GM12874 (cell line): Measurements from ENCODE around the gene MIGA1.

Experiments
- CTCF ChIP-seq: IDR thresholded peaks from 2 replicates; pipeline ENCODE4 v1.5.1; 2011; ENCODE audit warnings: low read depth, mild to moderate bottlenecking, control low read depth, low read length, moderate library complexity; ENCODE audit not compliant: insufficient read depth

The MIGA1 gene

DNA sequence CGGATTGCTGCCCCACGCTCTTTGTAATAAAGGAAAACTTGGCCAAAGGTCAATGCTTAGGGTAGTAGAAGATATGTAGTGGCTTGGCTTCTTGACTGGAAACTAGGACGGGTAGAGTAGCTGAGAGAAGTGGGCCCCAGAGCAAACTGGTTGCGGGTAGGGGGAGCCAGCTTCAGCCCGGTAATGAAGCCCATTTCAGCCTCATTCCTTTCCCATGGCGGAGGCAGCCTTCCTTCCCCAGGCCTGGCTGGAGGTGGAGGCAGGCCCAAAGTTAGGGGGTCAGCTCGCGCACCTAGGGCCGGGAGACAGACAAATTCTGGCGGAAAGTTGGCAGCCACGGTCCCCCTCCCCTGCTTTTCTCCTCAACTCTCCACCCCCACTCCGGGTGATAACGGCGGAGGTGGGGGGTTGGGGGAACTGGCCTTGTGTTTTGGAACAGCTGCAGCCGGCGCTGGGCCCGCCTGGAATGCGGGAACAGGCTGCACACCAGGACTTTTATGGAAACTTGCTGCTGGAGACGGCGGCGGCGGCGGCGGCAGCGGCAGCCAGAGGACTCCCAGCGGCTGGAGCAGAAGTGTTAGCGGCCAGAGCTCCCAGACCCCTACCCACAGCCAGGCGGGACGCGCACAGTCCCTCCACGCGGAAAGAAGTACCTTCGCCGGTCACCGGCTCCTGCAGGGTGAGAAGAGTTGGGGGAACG lies 108.8 kb downstream of the MIGA1 start, which contains the start of gene NEXN:
TSS of gene NEXN (plus strand) at position 544 of the 700 bp plus-strand sequence. CDS start 27,483 bp downstream, outside the sequence.
- TF ChIP-seq CTCF, result no peak

DNA sequence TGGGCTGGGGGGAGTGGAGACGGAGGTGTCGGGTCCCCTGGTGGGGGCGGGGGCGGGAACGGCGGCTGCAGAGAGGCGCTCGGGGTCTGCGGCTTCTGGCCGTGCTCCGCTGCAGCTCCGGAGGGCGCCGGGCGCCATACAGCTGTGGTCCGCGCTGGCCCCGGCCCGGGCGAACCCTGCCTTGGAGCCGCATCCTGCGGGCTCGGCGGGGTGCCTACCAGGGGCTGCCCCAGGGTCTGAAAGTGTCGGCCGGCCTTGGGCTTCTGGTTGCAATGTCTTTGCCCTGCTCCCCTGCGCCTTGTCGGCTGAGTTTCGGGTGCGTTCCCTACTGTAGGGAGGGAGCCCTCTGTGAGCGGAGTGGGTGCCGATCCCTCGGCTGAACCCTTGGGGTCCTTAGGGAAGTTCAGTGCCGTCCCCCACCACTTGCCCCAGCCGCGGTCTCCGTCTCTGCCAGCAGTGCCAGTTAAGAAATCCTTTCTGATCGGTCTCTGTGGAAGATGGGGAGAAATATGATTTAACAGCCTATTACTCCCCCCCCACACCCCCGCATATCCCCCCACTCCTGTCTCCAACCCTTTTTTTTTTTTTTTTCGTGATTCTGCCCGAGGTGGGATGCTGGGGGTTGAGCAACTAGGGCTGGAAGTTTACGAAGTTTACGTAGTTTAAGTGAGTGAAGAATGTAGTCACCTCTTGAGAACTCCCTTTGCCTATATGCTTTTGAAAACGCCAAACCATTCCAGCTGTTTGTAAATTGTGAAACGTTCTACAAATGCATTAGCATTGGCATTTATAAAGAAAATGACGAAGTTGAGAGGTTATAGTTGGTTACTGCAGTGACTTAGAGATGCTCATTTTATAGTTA lies 109.6 kb downstream of the MIGA1 start:
- TF ChIP-seq CTCF, result no peak

GRCh38 chr1:77889671-77890070 lies 110.2 kb downstream of the MIGA1 start:
- no peak for TF ChIP-seq CTCF

GRCh38 chr1:77891200-77891599 lies 111.8 kb downstream of the MIGA1 start:
- no peak for TF ChIP-seq CTCF

DNA sequence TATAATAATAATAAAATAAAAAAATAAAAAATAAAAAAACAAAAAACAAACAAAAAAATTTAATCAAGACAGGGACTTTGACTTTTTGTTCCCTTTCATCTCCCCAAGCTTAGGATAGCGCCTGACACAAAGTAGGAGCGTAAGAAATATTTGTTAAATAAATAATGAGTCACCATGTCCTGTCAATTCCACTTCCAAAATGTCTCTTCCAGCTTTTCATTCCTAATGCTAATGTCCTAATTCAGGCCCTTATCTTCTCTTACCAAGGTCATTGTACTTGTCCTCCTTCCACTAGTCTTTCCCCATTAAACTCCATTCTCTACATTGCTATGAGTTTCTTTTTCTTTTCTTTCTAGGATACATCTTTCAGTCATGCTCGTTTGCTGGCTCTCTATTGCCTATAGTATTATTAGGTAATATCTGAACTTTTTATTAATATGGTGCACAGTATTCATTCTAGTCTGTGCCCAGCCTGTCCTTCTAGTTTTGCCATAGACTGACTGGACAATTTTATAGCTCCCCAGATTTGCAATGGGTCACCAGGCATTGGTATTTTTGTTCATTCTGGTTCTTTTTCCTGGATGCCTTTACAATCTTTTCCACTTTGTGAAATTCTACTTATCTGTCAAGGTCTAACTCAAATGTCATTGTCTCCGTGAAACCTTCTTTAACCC lies 120.3 kb downstream of the MIGA1 start:
- no peak for TF ChIP-seq CTCF

DNA sequence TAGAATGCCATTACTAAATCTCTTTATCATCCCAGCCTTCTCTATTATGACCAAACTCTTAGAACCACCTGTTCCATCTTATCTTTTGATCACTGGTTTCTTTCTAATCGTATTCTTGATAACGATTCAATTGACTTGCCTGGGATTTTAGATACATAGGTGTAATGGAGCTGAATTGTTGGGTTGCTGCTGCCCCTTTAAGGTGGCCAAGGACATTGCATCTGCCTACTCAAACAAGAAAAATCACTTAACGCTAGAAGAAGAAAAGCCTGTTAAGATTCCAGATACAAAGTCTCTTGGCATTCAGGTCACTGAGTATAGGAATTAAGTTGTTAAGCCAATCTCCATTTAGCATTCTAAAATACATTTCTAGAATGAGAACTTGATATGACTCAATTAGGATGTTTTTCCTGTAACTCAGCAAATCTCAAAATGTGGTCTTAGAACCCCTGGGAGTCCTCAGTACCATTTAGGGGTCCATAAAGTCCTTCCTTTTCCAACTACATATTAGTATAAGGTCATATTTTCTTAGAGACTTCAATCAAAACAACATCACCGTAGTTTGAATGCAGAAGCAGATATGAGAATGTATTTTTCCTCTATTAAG lies 121.3 kb downstream of the MIGA1 start:
- TF ChIP-seq CTCF, result peak; percentile 53

DNA sequence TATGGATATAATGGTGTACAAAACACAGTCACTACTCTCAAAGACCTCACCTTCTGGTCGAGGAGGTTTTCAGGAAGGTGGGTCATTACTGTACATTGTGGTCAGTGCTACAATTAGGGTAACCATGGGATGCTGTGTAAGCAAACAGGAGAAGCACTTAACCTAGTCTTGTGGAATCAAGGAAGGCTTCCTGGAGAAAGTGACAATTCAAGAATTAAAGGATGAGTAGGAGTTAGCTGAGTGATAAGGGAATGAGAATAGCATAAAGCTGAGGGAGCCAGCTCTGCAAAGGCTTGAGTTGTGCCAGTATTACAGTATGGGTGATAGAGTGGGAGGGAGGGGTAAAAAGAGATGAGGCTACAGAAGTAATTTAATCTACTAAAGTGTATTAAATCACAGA lies 126.2 kb downstream of the MIGA1 start:
- TF ChIP-seq CTCF, result no peak
